ENCODE results near the gene VSNL1.

Gene VSNL1

GRCh38 chr2:17640406-17640805 is 99.9 kb downstream of the VSNL1 start:
- no peaks in the 10 kb centered on the region for H3K9me3 ChIP-seq (ENCODE audit: severe bottlenecking)
- H3K4me3 ChIP-seq (ENCODE audit: severe bottlenecking): no peak overlapping the region
- H3K36me3 ChIP-seq (ENCODE audit: low read depth): no peaks in the 10 kb centered on the region
- DNase-seq (ENCODE audit: low spot score) (no peak), ATAC-seq (ENCODE audit: low read depth) (no peak)
- TF ChIP-seq CTCF (IDR thresholded peaks at IDR 0.05; ENCODE audit: poor library complexity, severe bottlenecking): no peak
- H3K4me1 ChIP-seq (ENCODE audit: insufficient read depth, poor library complexity, severe bottlenecking): peaks cover 12% of the 10 kb centered on the region
- no peak overlapping the region for H3K27ac ChIP-seq (ENCODE audit: poor library complexity, severe bottlenecking)
- H3K27me3 ChIP-seq (ENCODE audit: insufficient read depth, poor library complexity, severe bottlenecking): no peaks in the 10 kb centered on the region

- H3K36me3 ChIP-seq (ENCODE audit: low read depth): no peaks in the 10 kb centered on the region
- no peaks in the 10 kb centered on the region for H3K9me3 ChIP-seq (ENCODE audit: severe bottlenecking)
- peak overlapping the region; percentile 32 for H3K27ac ChIP-seq (ENCODE audit: poor library complexity, severe bottlenecking)
- no peak overlapping the region for H3K4me3 ChIP-seq (ENCODE audit: severe bottlenecking)
- H3K27me3 ChIP-seq (ENCODE audit: insufficient read depth, poor library complexity, severe bottlenecking): no peaks in the 10 kb centered on the region
- DNase-seq (ENCODE audit: low spot score) (peak; percentile 77), ATAC-seq (ENCODE audit: low read depth) (peak; percentile 97)
- TF ChIP-seq CTCF (IDR thresholded peaks at IDR 0.05; ENCODE audit: poor library complexity, severe bottlenecking): no peak
- H3K4me1 ChIP-seq (ENCODE audit: insufficient read depth, poor library complexity, severe bottlenecking): peaks cover 22% of the 10 kb centered on the region
Observed at GRCh38 chr2:17643031-17643615, 102.6 kb downstream of the VSNL1 start.

DNA sequence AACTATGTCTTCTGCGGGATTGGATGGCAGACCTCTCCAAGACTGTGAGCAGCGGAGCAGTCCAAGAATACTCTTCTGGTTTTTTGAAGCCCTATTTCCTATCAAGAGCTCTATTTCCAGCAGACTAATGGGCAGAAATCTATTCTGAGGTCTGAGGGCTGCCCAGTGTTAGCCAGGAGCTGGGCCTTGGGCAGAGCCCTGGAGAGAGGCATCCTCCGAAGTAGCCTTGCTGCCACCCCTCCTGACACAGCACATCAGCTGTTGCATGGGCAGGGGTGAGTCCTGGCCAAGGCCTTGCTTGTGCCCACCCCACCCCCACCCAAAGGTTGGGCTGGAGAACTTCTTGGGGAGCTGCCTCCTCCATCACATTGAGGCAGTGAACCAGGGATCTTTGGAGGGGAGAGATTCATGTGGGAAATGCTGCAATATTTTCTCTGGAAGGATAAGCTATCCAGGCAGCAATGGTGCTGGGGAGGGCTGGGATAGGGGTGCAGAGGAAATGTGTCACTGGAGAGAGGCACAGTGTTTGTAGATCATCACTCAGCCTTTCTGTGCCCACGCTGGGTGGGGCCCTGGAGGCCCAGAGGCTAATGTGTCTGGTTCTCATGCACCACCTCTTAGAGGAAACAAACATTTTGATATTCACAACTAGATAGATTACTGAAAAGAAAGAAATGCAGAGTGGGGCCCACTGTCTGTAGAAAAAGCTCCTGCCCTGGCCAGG is 104.7 kb downstream of the VSNL1 start:
- Histone ChIP-seq H3K9me3 (ENCODE audit: severe bottlenecking) (no peaks in the 10 kb centered on the region), H3K27ac (ENCODE audit: poor library complexity, severe bottlenecking) (no peak overlapping the region), H3K4me1 (ENCODE audit: insufficient read depth, poor library complexity, severe bottlenecking) (peaks cover 22% of the 10 kb centered on the region), H3K36me3 (ENCODE audit: low read depth) (no peaks in the 10 kb centered on the region), H3K4me3 (ENCODE audit: severe bottlenecking) (no peak overlapping the region), H3K27me3 (ENCODE audit: insufficient read depth, poor library complexity, severe bottlenecking) (no peaks in the 10 kb centered on the region)
- DNase-seq (ENCODE audit: low spot score) (no peak), ATAC-seq (ENCODE audit: low read depth) (peak; percentile 18; the same call in 1 of the 3 replicates)
- TF ChIP-seq CTCF (IDR thresholded peaks at IDR 0.05; ENCODE audit: poor library complexity, severe bottlenecking): no peak

GRCh38 chr2:17646081-17646554 is 105.6 kb downstream of the VSNL1 start:
- Histone ChIP-seq H3K27me3 (ENCODE audit: insufficient read depth, poor library complexity, severe bottlenecking) (no peaks in the 10 kb centered on the region), H3K27ac (ENCODE audit: poor library complexity, severe bottlenecking) (no peak overlapping the region), H3K4me1 (ENCODE audit: insufficient read depth, poor library complexity, severe bottlenecking) (peaks cover 22% of the 10 kb centered on the region), H3K4me3 (ENCODE audit: severe bottlenecking) (no peak overlapping the region), H3K9me3 (ENCODE audit: severe bottlenecking) (no peaks in the 10 kb centered on the region), H3K36me3 (ENCODE audit: low read depth) (no peaks in the 10 kb centered on the region)
- peak; percentile 43 for ATAC-seq (ENCODE audit: low read depth)
- peak; percentile 93 for TF ChIP-seq CTCF (IDR thresholded peaks at IDR 0.05; ENCODE audit: poor library complexity, severe bottlenecking)
- DNase-seq (ENCODE audit: low spot score): no peak

Measured in RWPE2 (cell line).